Adipose tissue (tissue), 3 donors: ENCODE data around the gene SLC6A3. TPM values are rescaled to one million over a fixed set of nuclear protein-coding genes. Genes with fewer than 3 reads are reported as not detected.
"Not testable (repeated sequence)": the region's sequence is repeated elsewhere in the genome, so short reads cannot be mapped to it uniquely, and the experiment has no call there.

Experiments
- H3K27ac ChIP-seq: one replicate; pipeline ENCODE4 v1.5.1; 2013; ENCODE audit warnings: low read depth, low read length
- WGBS, 3 donors: extraction: QIAGEN DNeasy Blood & Tissue Kit; methylation state at CpG; one replicate each; pipeline ENCODE4 v1.1.7; 2013; 5-methylcytosine and 5-hydroxymethylcytosine counted together
- polyA plus RNA-seq, 3 donors: library from polyadenylated mRNA; stranded (reverse); fragments of 200-250 nt; gene quantifications; one replicate each; pipeline ENCODE4 v1.2.3, GENCODE V29; 2013
- donor health status: healthy with polysubstance abuse.
- donor health status: Bipolar disorder and iron deficiency.
- donor health status: healthy.

The SLC6A3 gene
- polyA plus RNA-seq, 3 donors, result 0.06 to 0.15 TPM; not detected in 1

GRCh38 chr5:1371218-1371971 is 73.8 kb downstream of the SLC6A3 start:
- WGBS, 3 donors, result 72 to 83% (median 76%) methylated on average over 13 of the region's 13 CpGs
- H3K27ac ChIP-seq, result no peak overlapping the region

- WGBS, 3 donors, result 79 to 83% (median 83%) methylated on average over 7 of the region's 7 CpGs
- no peak overlapping the region for H3K27ac ChIP-seq
Observed at GRCh38 chr5:1370006-1370405, 75.2 kb downstream of the SLC6A3 start.

GRCh38 chr5:1368756-1369155 is 76.5 kb downstream of the SLC6A3 start:
- no peak overlapping the region for H3K27ac ChIP-seq
- WGBS, 3 donors, result 55 to 82% (median 80%) methylated on average over 4 of the region's 4 CpGs

- 78 to 90% (median 83%) methylated on average over 7 of the region's 7 CpGs for WGBS, 3 donors
- H3K27ac ChIP-seq, result no peak overlapping the region
Observed at GRCh38 chr5:1368236-1368635, 77.0 kb downstream of the SLC6A3 start.

- WGBS, 3 donors, result 68 to 71% (median 71%) methylated on average over 7 of the region's 7 CpGs
- H3K27ac ChIP-seq, result no peak overlapping the region
Observed at GRCh38 chr5:1367149-1367548, 78.1 kb downstream of the SLC6A3 start.

GRCh38 chr5:1366514-1366913 is 78.7 kb downstream of the SLC6A3 start:
- 83 to 90% (median 88%) methylated on average over 14 of the region's 14 CpGs for WGBS, 3 donors
- no peak overlapping the region for H3K27ac ChIP-seq

- 59 to 78% (median 75%) methylated on average over 9 of the region's 9 CpGs for WGBS, 3 donors
- no peak overlapping the region for H3K27ac ChIP-seq
Observed at GRCh38 chr5:1364211-1364610, 81.0 kb downstream of the SLC6A3 start.

- H3K27ac ChIP-seq, result no peak overlapping the region
- WGBS, 3 donors, result 77 to 80% (median 79%) methylated on average over 16 of the region's 16 CpGs
Observed at GRCh38 chr5:1363581-1363980, 81.7 kb downstream of the SLC6A3 start.

GRCh38 chr5:1363160-1363559 is 82.1 kb downstream of the SLC6A3 start:
- WGBS, 3 donors, result 21 to 49% (median 33%) methylated on average over 6 of the region's 6 CpGs
- no peak overlapping the region for H3K27ac ChIP-seq

- 77 to 83% (median 81%) methylated on average over 29 of the region's 29 CpGs for WGBS, 3 donors
- H3K27ac ChIP-seq, result no peak overlapping the region
Observed at GRCh38 chr5:1362242-1363015, 82.8 kb downstream of the SLC6A3 start.

- WGBS, 3 donors, result 58 to 72% (median 68%) methylated on average over 4 of the region's 4 CpGs
- H3K27ac ChIP-seq, result no peak overlapping the region
Observed at GRCh38 chr5:1360861-1361260, 84.4 kb downstream of the SLC6A3 start.

- 67 to 77% (median 76%) methylated on average over 7 of the region's 7 CpGs for WGBS, 3 donors
- H3K27ac ChIP-seq, result not testable (repeated sequence)
Observed at GRCh38 chr5:1360367-1360766, 84.9 kb downstream of the SLC6A3 start.

GRCh38 chr5:1359713-1360112 is 85.5 kb downstream of the SLC6A3 start:
- 73 to 83% (median 83%) methylated on average over 11 of the region's 11 CpGs for WGBS, 3 donors
- H3K27ac ChIP-seq, result no peak overlapping the region

- 71 to 74% (median 71%) methylated on average over 30 to 31 of the region's 31 CpGs for WGBS, 3 donors
- no peak overlapping the region for H3K27ac ChIP-seq
Observed at GRCh38 chr5:1359031-1359645, 86.1 kb downstream of the SLC6A3 start.

- WGBS, 3 donors, result 67 to 74% (median 72%) methylated on average over 10 of the region's 10 CpGs
- no peak overlapping the region for H3K27ac ChIP-seq
Observed at GRCh38 chr5:1358726-1359025, 86.6 kb downstream of the SLC6A3 start.

- 81 to 86% (median 85%) methylated on average over 25 of the region's 25 CpGs for WGBS, 3 donors
- no peak overlapping the region for H3K27ac ChIP-seq
Observed at GRCh38 chr5:1357946-1358725, 87.1 kb downstream of the SLC6A3 start.

GRCh38 chr5:1356873-1357787 is 88.1 kb downstream of the SLC6A3 start:
- H3K27ac ChIP-seq, result no peak overlapping the region
- 52 to 69% (median 66%) methylated on average over 28 of the region's 28 CpGs for WGBS, 3 donors

GRCh38 chr5:1354576-1354975 is 90.7 kb downstream of the SLC6A3 start:
- 42 to 45% (median 43%) methylated on average over 4 of the region's 4 CpGs for WGBS, 3 donors
- H3K27ac ChIP-seq, result no peak overlapping the region
